HepG2 (cell line): Measurements from ENCODE around the gene RAPGEFL1. TPM values are rescaled to one million over a fixed set of nuclear protein-coding genes. Genes with fewer than 3 reads are reported as not detected.
A peak's percentile ranks its signal among the peaks of the same experiment; 100 is the strongest.

Experiments used
- BORCS8-MEF2B ChIP-seq: sonication (generic); formaldehyde crosslinking; IDR thresholded peaks from 2 replicates; pipeline ENCODE4 v1.8.0; 2022; ENCODE audit warnings: mild to moderate bottlenecking, missing genetic modification reagents
- ETV6 ChIP-seq: sonication (generic); formaldehyde crosslinking; conservative IDR thresholded peaks from 2 replicates; pipeline ENCODE4 v1.4.0; 2020; ENCODE audit warnings: missing genetic modification reagents
- ONECUT2 ChIP-seq: sonication (generic); formaldehyde crosslinking; IDR thresholded peaks from 2 replicates; pipeline ENCODE4 v1.4.0; 2020; ENCODE audit warnings: missing genetic modification reagents
- POGZ ChIP-seq: sonication (generic); formaldehyde crosslinking; IDR thresholded peaks from 2 replicates; pipeline ENCODE4 v1.4.0; 2020; ENCODE audit warnings: mild to moderate bottlenecking, missing genetic modification reagents
- REL ChIP-seq: sonication (generic); formaldehyde crosslinking; conservative IDR thresholded peaks from 2 replicates; pipeline ENCODE4 v1.8.0; 2022; ENCODE audit warnings: mild to moderate bottlenecking, missing genetic modification reagents, moderate library complexity
- SAFB2 ChIP-seq: sonication (generic); formaldehyde crosslinking; IDR thresholded peaks from 2 replicates; pipeline ENCODE4 v1.5.1; 2020; ENCODE audit warnings: missing genetic modification reagents, low read depth, mild to moderate bottlenecking, borderline replicate concordance
- TBX2 ChIP-seq: sonication (generic); formaldehyde crosslinking; IDR thresholded peaks from 2 replicates; pipeline ENCODE4 v1.5.0; 2020; ENCODE audit warnings: missing genetic modification reagents, mild to moderate bottlenecking, borderline replicate concordance
- ZNF3 ChIP-seq: IDR thresholded peaks from 2 replicates; pipeline ENCODE4 v1.7.0; 2017; ENCODE audit warnings: inconsistent platforms
- ZNF552 ChIP-seq: sonication (generic); formaldehyde crosslinking; IDR thresholded peaks from 2 replicates; pipeline ENCODE4 v1.9.0; 2022; ENCODE audit warnings: missing genetic modification reagents, mild to moderate bottlenecking, borderline replicate concordance
- polyA plus RNA-seq, 8 experiments: library from polyadenylated mRNA; depleted of rRNA in 3 of 8; stranded (reverse) in 7 of 8; unstranded in 1 of 8; fragments of >200 nt; fragmentation: Illumina TruSeq in 4 of 8; extraction: Trizol in 4 of 8; gene quantifications; 2 replicates each; pipeline versions ENCODE4 v1.2.1 to v1.2.3, GENCODE V29; 2011 to 2016; ENCODE audit warnings: low read depth in 4 of 8, missing spikeins in 1 of 8, mixed read lengths in 1 of 8; ENCODE audit not compliant: insufficient read depth in 1 of 8
- total RNA-seq, 5 experiments: library from RNA; depleted of rRNA; stranded (reverse); fragments of >200 nt; fragmentation: Illumina TruSeq; extraction: Trizol; gene quantifications; 2 replicates each; pipeline ENCODE4 v1.2.3, GENCODE V29; 2016; ENCODE audit warnings: low read depth in 1 of 5
- TF ChIP-seq, protein P1 (sequence below): sonication (generic); formaldehyde crosslinking; IDR thresholded peaks from 2 replicates; pipeline ENCODE4 v1.4.0; 2020; ENCODE audit warnings: missing genetic modification reagents, borderline replicate concordance
- TF ChIP-seq, protein P2 (sequence below): sonication (generic); formaldehyde crosslinking; IDR thresholded peaks from 2 replicates; pipeline ENCODE4 v1.5.0; 2020; ENCODE audit warnings: missing genetic modification reagents
- TF ChIP-seq, protein P3 (sequence below): sonication (generic); formaldehyde crosslinking; IDR thresholded peaks from 2 replicates; pipeline ENCODE4 v1.4.0; 2020; ENCODE audit warnings: missing genetic modification reagents
- TF ChIP-seq, protein P4 (sequence below), 2 experiments: fragments of 450-650 bp in 1 of 2; sonication (generic) in 1 of 2; formaldehyde crosslinking in 1 of 2; IDR thresholded peaks; 2 replicates each; pipeline versions ENCODE4 v1.6.1 to v1.8.0; 2016 to 2022; ENCODE audit warnings: antibody characterized with exemption in 1 of 2, mild to moderate bottlenecking in 1 of 2, missing genetic modification reagents in 1 of 2

RAPGEFL1 gene
- total and polyA plus RNA-seq, 2 of the 13 experiments (the other 11 are each of a cell fraction or from before 2014, with no cell fraction given): 4.5 to 7.8 TPM

DNA sequence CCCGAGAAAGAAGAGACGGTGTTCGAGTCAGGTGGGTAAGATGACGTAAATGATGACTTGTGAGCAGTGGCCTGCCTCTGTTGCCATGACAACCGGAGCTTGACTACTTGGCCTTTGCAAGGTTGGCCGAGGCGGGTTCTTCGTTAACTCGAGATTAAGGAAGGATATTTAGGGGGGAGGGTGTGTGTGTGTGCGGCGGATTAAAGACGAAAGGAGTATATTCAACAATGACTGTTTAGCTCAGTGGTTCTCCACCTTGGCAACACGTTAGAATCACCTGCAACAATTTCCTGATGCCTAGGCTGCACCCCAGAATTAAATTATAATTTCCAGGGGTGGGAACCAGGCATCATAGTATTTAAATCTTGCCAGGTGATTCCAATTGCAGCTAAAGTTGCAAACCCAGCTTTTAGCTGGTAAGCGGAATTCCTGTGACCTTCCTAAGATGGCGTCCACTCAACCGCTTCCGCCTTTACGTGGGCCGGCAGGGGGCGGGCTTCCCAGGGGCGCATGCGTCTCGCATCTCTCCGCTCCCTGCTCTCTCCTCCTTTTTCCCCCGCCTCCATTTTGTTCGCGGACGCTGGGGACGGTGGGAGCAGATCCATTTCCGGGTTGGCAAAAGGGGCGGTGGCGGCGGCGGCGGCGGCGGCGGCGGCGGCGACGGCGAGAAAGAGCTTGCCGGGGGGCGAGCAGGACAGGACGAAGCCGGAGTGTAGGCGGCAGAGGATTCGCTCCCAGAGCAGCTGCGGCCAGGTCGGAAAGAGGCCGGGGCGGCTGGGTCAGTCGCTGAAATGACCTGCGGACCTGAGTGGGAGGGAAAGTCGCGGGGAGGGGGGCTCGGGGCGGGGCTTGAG is 41.7 kb downstream of the RAPGEFL1 start, which contains the start of gene WIPF2 (continued):
- TF ChIP-seq, protein P1, sequence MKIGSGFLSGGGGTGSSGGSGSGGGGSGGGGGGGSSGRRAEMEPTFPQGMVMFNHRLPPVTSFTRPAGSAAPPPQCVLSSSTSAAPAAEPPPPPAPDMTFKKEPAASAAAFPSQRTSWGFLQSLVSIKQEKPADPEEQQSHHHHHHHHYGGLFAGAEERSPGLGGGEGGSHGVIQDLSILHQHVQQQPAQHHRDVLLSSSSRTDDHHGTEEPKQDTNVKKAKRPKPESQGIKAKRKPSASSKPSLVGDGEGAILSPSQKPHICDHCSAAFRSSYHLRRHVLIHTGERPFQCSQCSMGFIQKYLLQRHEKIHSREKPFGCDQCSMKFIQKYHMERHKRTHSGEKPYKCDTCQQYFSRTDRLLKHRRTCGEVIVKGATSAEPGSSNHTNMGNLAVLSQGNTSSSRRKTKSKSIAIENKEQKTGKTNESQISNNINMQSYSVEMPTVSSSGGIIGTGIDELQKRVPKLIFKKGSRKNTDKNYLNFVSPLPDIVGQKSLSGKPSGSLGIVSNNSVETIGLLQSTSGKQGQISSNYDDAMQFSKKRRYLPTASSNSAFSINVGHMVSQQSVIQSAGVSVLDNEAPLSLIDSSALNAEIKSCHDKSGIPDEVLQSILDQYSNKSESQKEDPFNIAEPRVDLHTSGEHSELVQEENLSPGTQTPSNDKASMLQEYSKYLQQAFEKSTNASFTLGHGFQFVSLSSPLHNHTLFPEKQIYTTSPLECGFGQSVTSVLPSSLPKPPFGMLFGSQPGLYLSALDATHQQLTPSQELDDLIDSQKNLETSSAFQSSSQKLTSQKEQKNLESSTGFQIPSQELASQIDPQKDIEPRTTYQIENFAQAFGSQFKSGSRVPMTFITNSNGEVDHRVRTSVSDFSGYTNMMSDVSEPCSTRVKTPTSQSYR (CRISPR knock-in tag): no peak
- TF ChIP-seq ETV6 (no peak; the same call in 1 of the 2 replicates), ONECUT2 (CRISPR knock-in tag) (no peak), REL (no peak), POGZ (CRISPR knock-in tag) (peak; percentile 96), SAFB2 (CRISPR knock-in tag) (no peak; the same call in 1 of the 2 replicates), ZNF3 (CRISPR knock-in tag) (no peak), ZNF552 (CRISPR knock-in tag) (no peak), BORCS8-MEF2B (CRISPR knock-in tag) (no peak), TBX2 (CRISPR knock-in tag) (peak; percentile 74)
- TF ChIP-seq, protein P2, sequence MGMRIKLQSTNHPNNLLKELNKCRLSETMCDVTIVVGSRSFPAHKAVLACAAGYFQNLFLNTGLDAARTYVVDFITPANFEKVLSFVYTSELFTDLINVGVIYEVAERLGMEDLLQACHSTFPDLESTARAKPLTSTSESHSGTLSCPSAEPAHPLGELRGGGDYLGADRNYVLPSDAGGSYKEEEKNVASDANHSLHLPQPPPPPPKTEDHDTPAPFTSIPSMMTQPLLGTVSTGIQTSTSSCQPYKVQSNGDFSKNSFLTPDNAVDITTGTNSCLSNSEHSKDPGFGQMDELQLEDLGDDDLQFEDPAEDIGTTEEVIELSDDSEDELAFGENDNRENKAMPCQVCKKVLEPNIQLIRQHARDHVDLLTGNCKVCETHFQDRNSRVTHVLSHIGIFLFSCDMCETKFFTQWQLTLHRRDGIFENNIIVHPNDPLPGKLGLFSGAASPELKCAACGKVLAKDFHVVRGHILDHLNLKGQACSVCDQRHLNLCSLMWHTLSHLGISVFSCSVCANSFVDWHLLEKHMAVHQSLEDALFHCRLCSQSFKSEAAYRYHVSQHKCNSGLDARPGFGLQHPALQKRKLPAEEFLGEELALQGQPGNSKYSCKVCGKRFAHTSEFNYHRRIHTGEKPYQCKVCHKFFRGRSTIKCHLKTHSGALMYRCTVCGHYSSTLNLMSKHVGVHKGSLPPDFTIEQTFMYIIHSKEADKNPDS (CRISPR knock-in tag): 0 out of 2 replicates have a peak, but pooled peaks have one; percentile 73
- TF ChIP-seq, protein P3, sequence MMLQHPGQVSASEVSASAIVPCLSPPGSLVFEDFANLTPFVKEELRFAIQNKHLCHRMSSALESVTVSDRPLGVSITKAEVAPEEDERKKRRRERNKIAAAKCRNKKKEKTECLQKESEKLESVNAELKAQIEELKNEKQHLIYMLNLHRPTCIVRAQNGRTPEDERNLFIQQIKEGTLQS (CRISPR knock-in tag): peak; percentile 44; the same call in 1 of the 2 replicates
- TF ChIP-seq, protein P4, sequence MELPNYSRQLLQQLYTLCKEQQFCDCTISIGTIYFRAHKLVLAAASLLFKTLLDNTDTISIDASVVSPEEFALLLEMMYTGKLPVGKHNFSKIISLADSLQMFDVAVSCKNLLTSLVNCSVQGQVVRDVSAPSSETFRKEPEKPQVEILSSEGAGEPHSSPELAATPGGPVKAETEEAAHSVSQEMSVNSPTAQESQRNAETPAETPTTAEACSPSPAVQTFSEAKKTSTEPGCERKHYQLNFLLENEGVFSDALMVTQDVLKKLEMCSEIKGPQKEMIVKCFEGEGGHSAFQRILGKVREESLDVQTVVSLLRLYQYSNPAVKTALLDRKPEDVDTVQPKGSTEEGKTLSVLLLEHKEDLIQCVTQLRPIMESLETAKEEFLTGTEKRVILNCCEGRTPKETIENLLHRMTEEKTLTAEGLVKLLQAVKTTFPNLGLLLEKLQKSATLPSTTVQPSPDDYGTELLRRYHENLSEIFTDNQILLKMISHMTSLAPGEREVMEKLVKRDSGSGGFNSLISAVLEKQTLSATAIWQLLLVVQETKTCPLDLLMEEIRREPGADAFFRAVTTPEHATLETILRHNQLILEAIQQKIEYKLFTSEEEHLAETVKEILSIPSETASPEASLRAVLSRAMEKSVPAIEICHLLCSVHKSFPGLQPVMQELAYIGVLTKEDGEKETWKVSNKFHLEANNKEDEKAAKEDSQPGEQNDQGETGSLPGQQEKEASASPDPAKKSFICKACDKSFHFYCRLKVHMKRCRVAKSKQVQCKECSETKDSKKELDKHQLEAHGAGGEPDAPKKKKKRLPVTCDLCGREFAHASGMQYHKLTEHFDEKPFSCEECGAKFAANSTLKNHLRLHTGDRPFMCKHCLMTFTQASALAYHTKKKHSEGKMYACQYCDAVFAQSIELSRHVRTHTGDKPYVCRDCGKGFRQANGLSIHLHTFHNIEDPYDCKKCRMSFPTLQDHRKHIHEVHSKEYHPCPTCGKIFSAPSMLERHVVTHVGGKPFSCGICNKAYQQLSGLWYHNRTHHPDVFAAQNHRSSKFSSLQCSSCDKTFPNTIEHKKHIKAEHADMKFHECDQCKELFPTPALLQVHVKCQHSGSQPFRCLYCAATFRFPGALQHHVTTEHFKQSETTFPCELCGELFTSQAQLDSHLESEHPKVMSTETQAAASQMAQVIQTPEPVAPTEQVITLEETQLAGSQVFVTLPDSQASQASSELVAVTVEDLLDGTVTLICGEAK (IDR thresholded peaks at IDR 0.05): no peak
- TF ChIP-seq, protein P4 (CRISPR knock-in tag; IDR thresholded peaks at IDR 0.05): no peak; the same call in none of the 2 replicates
